MCF 10A (cell line): Measurements from ENCODE around the gene SPPL3. TPM values are rescaled to one million over a fixed set of nuclear protein-coding genes. Genes with fewer than 3 reads are reported as not detected.

Source experiments
- BruUV-seq: library from RNA; stranded (reverse); fragments of 400-500 nt; replicated peaks from 2 replicates; lab custom pipeline; 2021; lab: Mats Ljungman, UMichigan
- CTCF ChIA-PET: fragments of 300-600 bp; sonication (Branson Sonifier 250); formaldehyde crosslinking; extraction: SDS; loops from one replicate; lab custom pipeline; 2021; ENCODE audit warnings: antibody characterized with exemption, inconsistent platforms; lab: Yijun Ruan, JAX
- POLR2A ChIA-PET: fragments of 300-600, 350-650 bp; sonication (Branson Sonifier 250); formaldehyde crosslinking; extraction: SDS; loops from one replicate; lab custom pipeline; 2020; ENCODE audit warnings: antibody characterized with exemption, inconsistent platforms; lab: Yijun Ruan, JAX
- DNase-seq: peaks from one replicate; pipeline ENCODE4 v3.0.0-alpha.2; 2018; ENCODE audit not compliant: unreplicated experiment
- H3K27ac Mint-ChIP-seq: one replicate; pipeline ENCODE4 v1.8.0; 2022; ENCODE audit warnings: mild to moderate bottlenecking, low read depth, mixed read lengths; ENCODE audit not compliant: unreplicated experiment
- H3K27me3 Mint-ChIP-seq: one replicate; pipeline ENCODE4 v1.8.0; 2022; ENCODE audit warnings: mixed read lengths; ENCODE audit not compliant: insufficient read depth, unreplicated experiment
- H3K36me3 Mint-ChIP-seq: one replicate; pipeline ENCODE4 v1.8.0; 2022; ENCODE audit warnings: mild to moderate bottlenecking, moderate library complexity, mixed read lengths; ENCODE audit not compliant: insufficient read depth, unreplicated experiment
- H3K4me1 Mint-ChIP-seq: one replicate; pipeline ENCODE4 v1.8.0; 2022; ENCODE audit warnings: mixed read lengths; ENCODE audit not compliant: insufficient read depth, unreplicated experiment
- H3K4me3 Mint-ChIP-seq: one replicate; pipeline ENCODE4 v1.8.0; 2022; ENCODE audit warnings: mild to moderate bottlenecking, moderate library complexity, mixed read lengths; ENCODE audit not compliant: unreplicated experiment
- H3K9me3 Mint-ChIP-seq: one replicate; pipeline ENCODE4 v1.8.0; 2022; ENCODE audit warnings: mixed read lengths; ENCODE audit not compliant: unreplicated experiment
- CTCF ChIP-seq: fragments of 200-600 bp; IDR thresholded peaks from one replicate; pipeline ENCODE4 v1.8.0; 2022; ENCODE audit warnings: antibody characterized with exemption, mild to moderate bottlenecking; ENCODE audit not compliant: unreplicated experiment
- intact Hi-C: fragments of 100-400 bp; cut with micrococcal nuclease; formaldehyde crosslinking; loops from 2 replicates; pipeline ENCODE4 v1.14.1; 2022
- total RNA-seq: library from RNA; stranded (reverse); gene quantifications from 2 replicates; pipeline ENCODE4 v1.2.3, GENCODE V29; 2022

Gene SPPL3
- total RNA-seq, 1 experiment from 2014 or later = 32.6 TPM

- intact Hi-C loops = no loop called here
- DNase-seq = no peak
- Mint-ChIP-seq H3K27me3 (no peaks in the 10 kb centered on the region), H3K9me3 (no peaks in the 10 kb centered on the region), H3K36me3 (no peaks in the 10 kb centered on the region), H3K4me3 (no peak overlapping the region), H3K4me1 (peaks cover 6% of the 10 kb centered on the region), H3K27ac (no peak overlapping the region)
- TF ChIP-seq CTCF = no peak
- POLR2A ChIA-PET = interaction anchor here (1.1 to 1.4 kb wide), 2 partner anchors 15 to 26 kb away, joined by 3 to 5 read pairs; no protein-coding TSS in a partner anchor
- CTCF ChIA-PET = interaction anchor here (0.8 to 1.4 kb wide), 2 partner anchors 29 to 169 kb away, joined by 3 to 6 read pairs; no protein-coding TSS in a partner anchor
- BruUV-seq = no TSS peak
These were observed 36.6 kb upstream of the SPPL3 start for GRCh38 chr12:120940799-120941198.

GRCh38 chr12:120940006-120940405 lies 35.8 kb upstream of the SPPL3 start:
- peaks cover 6% of the 10 kb centered on the region for H3K4me1 Mint-ChIP-seq
- DNase-seq = no peak
- intact Hi-C loops = no loop called here

GRCh38 chr12:120939523-120939922 lies 35.4 kb upstream of the SPPL3 start:
- peaks cover 6% of the 10 kb centered on the region for H3K4me1 Mint-ChIP-seq
- no peak for DNase-seq
- H3K9me3 Mint-ChIP-seq = no peaks in the 10 kb centered on the region
- no TSS peak for BruUV-seq
- H3K4me3 Mint-ChIP-seq = no peak overlapping the region
- intact Hi-C loops = no loop called here
- H3K36me3 Mint-ChIP-seq = no peaks in the 10 kb centered on the region
- ChIA-PET POLR2A (interaction anchor here (1.2 to 1.9 kb wide), 2 partner anchors 13 to 14 kb away, joined by 3 to 5 read pairs; no protein-coding TSS in a partner anchor), CTCF (interaction anchor here (0.5 to 2.4 kb wide), 10 partner anchors 10 to 292 kb away, joined by 3 to 8 read pairs (median 3); no protein-coding TSS in a partner anchor)
- no peaks in the 10 kb centered on the region for H3K27me3 Mint-ChIP-seq
- H3K27ac Mint-ChIP-seq = no peak overlapping the region
- no peak for TF ChIP-seq CTCF

More at GRCh38 chr12:120940006-120940405, 35.8 kb upstream of the SPPL3 start:
- Mint-ChIP-seq H3K4me3 (no peak overlapping the region), H3K27ac (no peak overlapping the region), H3K36me3 (no peaks in the 10 kb centered on the region), H3K27me3 (no peaks in the 10 kb centered on the region), H3K9me3 (no peaks in the 10 kb centered on the region)
- no peak for TF ChIP-seq CTCF
- POLR2A ChIA-PET = interaction anchor here (1.9 kb wide), 1 partner anchor 13 kb away, joined by 5 read pairs; no protein-coding TSS in a partner anchor
- CTCF ChIA-PET = interaction anchor here (0.7 to 2.4 kb wide), 5 partner anchors 30 to 84 kb away, joined by 3 to 8 read pairs (median 6); no protein-coding TSS in a partner anchor
- BruUV-seq = no TSS peak

- Mint-ChIP-seq H3K27ac (no peak overlapping the region), H3K27me3 (no peaks in the 10 kb centered on the region), H3K4me1 (peaks cover 6% of the 10 kb centered on the region), H3K36me3 (no peaks in the 10 kb centered on the region), H3K4me3 (no peak overlapping the region), H3K9me3 (no peaks in the 10 kb centered on the region)
- intact Hi-C loops = no loop called here
- BruUV-seq = no TSS peak
- ChIA-PET POLR2A (interaction anchor here (1.2 to 1.9 kb wide), 4 partner anchors 12 to 31 kb away, joined by 3 to 5 read pairs (median 4); no protein-coding TSS in a partner anchor), CTCF (interaction anchor here (0.6 to 2.4 kb wide), 6 partner anchors 15 to 291 kb away, joined by 3 to 8 read pairs (median 4); no protein-coding TSS in a partner anchor)
- DNase-seq = no peak
- no peak for TF ChIP-seq CTCF
These were observed 34.3 kb upstream of the SPPL3 start for GRCh38 chr12:120938496-120938895.
